DND-41 (cell line): ENCODE results near the gene NPY1R.

ENCODE experiments used
- ATAC-seq: fragments of 200-7000 bp; cut with Tn5 transposase; 3 replicates; pipeline ENCODE4 v1.9.1; 2021; ENCODE audit warnings: low read depth; ENCODE audit not compliant: insufficient read depth
- DNase-seq: peaks from one replicate; pipeline ENCODE4 v3.0.0-alpha.2; 2020
- H2AFZ ChIP-seq: 2 replicates; pipeline ENCODE4 v1.6.0; 2012; ENCODE audit warnings: low read depth, low read length
- H3K27ac ChIP-seq: 2 replicates; pipeline ENCODE4 v1.5.1; 2012; ENCODE audit warnings: low read length, inconsistent platforms
- H3K27me3 ChIP-seq: fragments of 200-600 bp; sonication (generic); 2 replicates; pipeline ENCODE4 v1.6.0; 2012; ENCODE audit warnings: low read length, mild to moderate bottlenecking, inconsistent platforms; ENCODE audit not compliant: insufficient read depth, poor library complexity
- H3K36me3 ChIP-seq: 2 replicates; pipeline ENCODE4 v1.5.1; 2012; ENCODE audit warnings: low read length, inconsistent platforms; ENCODE audit not compliant: insufficient read depth
- H3K4me1 ChIP-seq: 2 replicates; pipeline ENCODE4 v1.5.1; 2012; ENCODE audit warnings: mild to moderate bottlenecking, low read length; ENCODE audit not compliant: insufficient read depth
- H3K4me2 ChIP-seq: 2 replicates; pipeline ENCODE4 v1.6.0; 2012; ENCODE audit warnings: mild to moderate bottlenecking, moderate library complexity, low read length, inconsistent platforms; ENCODE audit not compliant: insufficient read depth
- H3K4me3 ChIP-seq, 2 experiments: fragments of 200-600 bp in 1 of 2; shearing (Covaris generic) in 1 of 2; 2 replicates each; pipeline ENCODE4 v1.5.1; 2012 to 2016; ENCODE audit warnings: inconsistent platforms in 2 of 2, low read length in 2 of 2, mild to moderate bottlenecking in 2 of 2, low read depth in 1 of 2, moderate library complexity in 1 of 2
- H3K79me2 ChIP-seq: 2 replicates; pipeline ENCODE4 v1.6.0; 2012; ENCODE audit warnings: low read length, inconsistent platforms; ENCODE audit not compliant: insufficient read depth
- H3K9ac ChIP-seq: 2 replicates; pipeline ENCODE4 v1.6.0; 2012; ENCODE audit warnings: low read depth, mild to moderate bottlenecking, inconsistent platforms, low read length, moderate library complexity
- H3K9me3 ChIP-seq: 2 replicates; pipeline ENCODE4 v1.5.1; 2012; ENCODE audit warnings: low read length, moderate library complexity, mild to moderate bottlenecking, inconsistent platforms; ENCODE audit not compliant: insufficient read depth, severe bottlenecking
- H4K20me1 ChIP-seq: 2 replicates; pipeline ENCODE4 v1.6.0; 2012; ENCODE audit warnings: low read length; ENCODE audit not compliant: insufficient read depth
- EZH2 ChIP-seq: IDR thresholded peaks from 3 replicates; pipeline ENCODE4 v1.6.1; 2012; ENCODE audit warnings: borderline replicate concordance, low read depth, mild to moderate bottlenecking, moderate library complexity, low read length, inconsistent platforms; ENCODE audit not compliant: severe bottlenecking
- TF ChIP-seq, protein P1 (sequence below): IDR thresholded peaks from 2 replicates; pipeline ENCODE4 v1.5.1; 2012; ENCODE audit warnings: borderline replicate concordance, low read length, moderate library complexity, mild to moderate bottlenecking; ENCODE audit not compliant: poor library complexity, severe bottlenecking; ENCODE audit errors: extremely low read depth

The NPY1R gene

GRCh38 chr4:163295138-163295537, 37.3 kb downstream of the NPY1R start:
- DNase-seq = no peak
- H3K9me3 ChIP-seq = no peaks in the 10 kb centered on the region
- no peak overlapping the region for H3K4me2 ChIP-seq
- no peaks in the 10 kb centered on the region for H3K27me3 ChIP-seq
- H3K4me3 ChIP-seq = no peak overlapping the region
- H4K20me1 ChIP-seq = no peaks in the 10 kb centered on the region
- TF ChIP-seq, protein P1, sequence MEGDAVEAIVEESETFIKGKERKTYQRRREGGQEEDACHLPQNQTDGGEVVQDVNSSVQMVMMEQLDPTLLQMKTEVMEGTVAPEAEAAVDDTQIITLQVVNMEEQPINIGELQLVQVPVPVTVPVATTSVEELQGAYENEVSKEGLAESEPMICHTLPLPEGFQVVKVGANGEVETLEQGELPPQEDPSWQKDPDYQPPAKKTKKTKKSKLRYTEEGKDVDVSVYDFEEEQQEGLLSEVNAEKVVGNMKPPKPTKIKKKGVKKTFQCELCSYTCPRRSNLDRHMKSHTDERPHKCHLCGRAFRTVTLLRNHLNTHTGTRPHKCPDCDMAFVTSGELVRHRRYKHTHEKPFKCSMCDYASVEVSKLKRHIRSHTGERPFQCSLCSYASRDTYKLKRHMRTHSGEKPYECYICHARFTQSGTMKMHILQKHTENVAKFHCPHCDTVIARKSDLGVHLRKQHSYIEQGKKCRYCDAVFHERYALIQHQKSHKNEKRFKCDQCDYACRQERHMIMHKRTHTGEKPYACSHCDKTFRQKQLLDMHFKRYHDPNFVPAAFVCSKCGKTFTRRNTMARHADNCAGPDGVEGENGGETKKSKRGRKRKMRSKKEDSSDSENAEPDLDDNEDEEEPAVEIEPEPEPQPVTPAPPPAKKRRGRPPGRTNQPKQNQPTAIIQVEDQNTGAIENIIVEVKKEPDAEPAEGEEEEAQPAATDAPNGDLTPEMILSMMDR = no peak
- TF ChIP-seq EZH2 = no peak
- ATAC-seq = no peak
- no peak overlapping the region for H2AFZ ChIP-seq
- no peak overlapping the region for H3K9ac ChIP-seq
- no peak overlapping the region for H3K27ac ChIP-seq
- no peaks in the 10 kb centered on the region for H3K36me3 ChIP-seq
- H3K79me2 ChIP-seq = no peaks in the 10 kb centered on the region
- no peaks in the 10 kb centered on the region for H3K4me1 ChIP-seq

DNA sequence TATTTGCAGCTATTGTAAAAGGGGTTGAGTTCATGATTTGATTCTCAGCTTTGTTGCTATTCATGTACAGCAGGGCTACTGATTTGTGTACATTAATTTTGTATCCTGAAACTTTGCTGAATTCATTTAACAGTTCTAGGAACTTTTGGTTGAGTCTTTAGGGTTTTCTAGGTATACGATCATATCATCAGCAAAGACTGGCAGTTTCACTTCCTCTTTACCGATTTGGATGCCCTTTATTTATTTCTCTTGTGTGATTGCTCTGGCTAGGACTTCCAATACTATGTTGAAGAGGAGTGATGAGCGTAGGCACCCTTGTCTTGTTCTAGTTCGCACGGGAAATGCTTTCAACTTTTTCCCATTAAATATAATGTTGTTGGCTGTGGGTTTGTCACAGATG, 48.1 kb downstream of the NPY1R start:
- Histone ChIP-seq H3K4me1 (no peaks in the 10 kb centered on the region), H3K9me3 (no peaks in the 10 kb centered on the region), H3K27ac (no peak overlapping the region), H3K79me2 (no peaks in the 10 kb centered on the region), H3K4me2 (no peak overlapping the region), H3K36me3 (no peaks in the 10 kb centered on the region), H2AFZ (no peak overlapping the region), H3K27me3 (no peaks in the 10 kb centered on the region), H4K20me1 (no peaks in the 10 kb centered on the region), H3K4me3 (no peak overlapping the region), H3K9ac (no peak overlapping the region)
- TF ChIP-seq, protein P1 = no peak
- no peak for TF ChIP-seq EZH2
- DNase-seq (no peak), ATAC-seq (no peak)

GRCh38 chr4:163280703-163281519, 51.5 kb downstream of the NPY1R start:
- ATAC-seq = no peak
- no peak overlapping the region for H2AFZ ChIP-seq
- H3K4me1 ChIP-seq = no peaks in the 10 kb centered on the region

More at GRCh38 chr4:163280703-163281519, 51.5 kb downstream of the NPY1R start:
- DNase-seq = no peak
- no peak for TF ChIP-seq EZH2
- TF ChIP-seq, protein P1 = no peak
- Histone ChIP-seq H3K9ac (no peak overlapping the region), H3K4me3 (no peak overlapping the region), H3K4me2 (no peak overlapping the region), H3K9me3 (no peaks in the 10 kb centered on the region), H4K20me1 (no peaks in the 10 kb centered on the region), H3K79me2 (no peaks in the 10 kb centered on the region), H3K27me3 (no peaks in the 10 kb centered on the region), H3K27ac (no peak overlapping the region), H3K36me3 (no peaks in the 10 kb centered on the region)
